Activated naive CD4-positive, alpha-beta T cell (primary cell): Measurements from ENCODE around the gene FMNL1.

Experiments used
- DNase-seq, 4 experiments: peaks; one replicate each; lab custom pipeline; 2025; lab: John Stamatoyannopoulos, UW

The FMNL1 gene

GRCh38 chr17:45222289-45222995 lies 757 bp downstream of the FMNL1 start:
- DNase-seq = peak in 1 of 4 experiments; percentile 42

- DNase-seq = no peak
Observed at GRCh38 chr17:45222996-45223538, 1.4 kb downstream of the FMNL1 start.

GRCh38 chr17:45223539-45224528 lies 2.1 kb downstream of the FMNL1 start:
- DNase-seq = no peak

GRCh38 chr17:45224671-45225050 lies 3.0 kb downstream of the FMNL1 start:
- peak in 1 of 4 experiments; percentile 31 for DNase-seq

GRCh38 chr17:45225051-45225700 lies 3.5 kb downstream of the FMNL1 start:
- DNase-seq = peak in 1 of 4 experiments; percentile 48

- peak; percentile 64 to 92 (median 80) for DNase-seq
Observed at GRCh38 chr17:45225964-45226530, 4.4 kb downstream of the FMNL1 start.

GRCh38 chr17:45226576-45226975 lies 4.9 kb downstream of the FMNL1 start:
- DNase-seq = no peak

- DNase-seq = no peak
Observed at GRCh38 chr17:45227101-45227925, 5.6 kb downstream of the FMNL1 start.

GRCh38 chr17:45227926-45228762 lies 6.5 kb downstream of the FMNL1 start:
- no peak for DNase-seq

GRCh38 chr17:45228763-45229539 lies 7.3 kb downstream of the FMNL1 start:
- DNase-seq = peak; percentile 40 to 70 (median 56)

GRCh38 chr17:45229681-45230409 lies 8.2 kb downstream of the FMNL1 start:
- no peak for DNase-seq

GRCh38 chr17:45230410-45230786 lies 8.7 kb downstream of the FMNL1 start:
- DNase-seq = no peak

GRCh38 chr17:45230787-45231480 lies 9.2 kb downstream of the FMNL1 start:
- no peak for DNase-seq

GRCh38 chr17:45231481-45232116 lies 9.9 kb downstream of the FMNL1 start:
- DNase-seq = no peak

- no peak for DNase-seq
Observed at GRCh38 chr17:45232514-45233422, 11.1 kb downstream of the FMNL1 start.

GRCh38 chr17:45233423-45233924 lies 11.8 kb downstream of the FMNL1 start:
- DNase-seq = no peak
